SKM-1 (cell line): ENCODE measurements around the gene SH3PXD2A.

ENCODE experiments used
- DNase-seq: peaks from one replicate; lab custom pipeline; 2025; ENCODE audit not compliant: unreplicated experiment; lab: John Stamatoyannopoulos, UW

SH3PXD2A gene

GRCh38 chr10:103712146-103712545 is 143.2 kb downstream of the SH3PXD2A start:
- no peak for DNase-seq

GRCh38 chr10:103711351-103711994 is 143.9 kb downstream of the SH3PXD2A start:
- DNase-seq, result no peak

- DNase-seq, result no peak
These were observed 144.9 kb downstream of the SH3PXD2A start for GRCh38 chr10:103710490-103710889.

GRCh38 chr10:103709341-103709920 is 145.9 kb downstream of the SH3PXD2A start:
- DNase-seq, result no peak

GRCh38 chr10:103708627-103709288 is 146.6 kb downstream of the SH3PXD2A start:
- no peak for DNase-seq

- DNase-seq, result no peak
These were observed 147.3 kb downstream of the SH3PXD2A start for GRCh38 chr10:103707956-103708626.

- no peak for DNase-seq
These were observed 148.6 kb downstream of the SH3PXD2A start for GRCh38 chr10:103706762-103707161.

GRCh38 chr10:103706047-103706446 is 149.3 kb downstream of the SH3PXD2A start:
- no peak for DNase-seq

- DNase-seq, result no peak
These were observed 151.1 kb downstream of the SH3PXD2A start for GRCh38 chr10:103703941-103704919.

GRCh38 chr10:103701380-103702222 is 153.8 kb downstream of the SH3PXD2A start:
- no peak for DNase-seq

- no peak for DNase-seq
These were observed 155.0 kb downstream of the SH3PXD2A start for GRCh38 chr10:103700436-103700715.

GRCh38 chr10:103699611-103700435 is 155.6 kb downstream of the SH3PXD2A start:
- no peak for DNase-seq

GRCh38 chr10:103698266-103698665 is 157.1 kb downstream of the SH3PXD2A start:
- no peak for DNase-seq

- DNase-seq, result no peak
These were observed 157.6 kb downstream of the SH3PXD2A start for GRCh38 chr10:103697787-103698186.

- DNase-seq, result peak; percentile 74
These were observed 158.8 kb downstream of the SH3PXD2A start for GRCh38 chr10:103696411-103697145.

- DNase-seq, result no peak
These were observed 159.3 kb downstream of the SH3PXD2A start for GRCh38 chr10:103696094-103696410.

- no peak for DNase-seq
These were observed 159.8 kb downstream of the SH3PXD2A start for GRCh38 chr10:103695584-103696005.

GRCh38 chr10:103693812-103694205 is 161.6 kb downstream of the SH3PXD2A start:
- DNase-seq, result no peak
